GM23338 (cell line): ENCODE results near the gene SLC5A11.

Experiments used
- CTCF ChIP-seq, 2 experiments: fragments of 200-600 bp in 1 of 2; sonication (generic) in 1 of 2; conservative IDR thresholded peaks; 2 replicates each; pipeline versions ENCODE4 v1.5.1 to v1.6.1; 2016 to 2017; ENCODE audit warnings: antibody characterized with exemption in 2 of 2, low read depth in 2 of 2, mild to moderate bottlenecking in 2 of 2, moderate library complexity in 1 of 2
- EZH2 ChIP-seq: fragments of 200-600 bp; sonication (generic); IDR thresholded peaks from one replicate; pipeline ENCODE4 v1.8.0; 2017; ENCODE audit warnings: antibody characterized with exemption, mild to moderate bottlenecking, low read depth; ENCODE audit not compliant: unreplicated experiment
- ZNF114 ChIP-seq: fragments of 250-450 bp; sonication (Bioruptor Pico); IDR thresholded peaks from 2 replicates; pipeline ENCODE4 v1.5.0; 2020; ENCODE audit warnings: mild to moderate bottlenecking, moderate library complexity

- TF ChIP-seq EZH2 = no peak
- TF ChIP-seq CTCF (conservative IDR thresholded peaks at IDR 0.05; ENCODE audit: low read depth in 2 of 2) = no peak
- no peak for TF ChIP-seq ZNF114
Measured at GRCh38 chr16:24822974-24823373, 22.8 kb upstream of the SLC5A11 start.
